ENCODE data around the gene SLC5A5.

SLC5A5 gene

GRCh38 chr19:17863520-17864182, 8.1 kb upstream of the SLC5A5 start:
- H3K36me3 ChIP-seq (ENCODE audit: insufficient read depth, low read length): peaks cover 17% of the 10 kb centered on the region; the same call in 1 of the 2 replicates
- no peak overlapping the region for H3K27ac ChIP-seq (ENCODE audit: low read depth, low read length)
- H3K4me3 ChIP-seq (ENCODE audit: low read depth, low read length): no peak overlapping the region
- H3K4me1 ChIP-seq (ENCODE audit: control insufficient read depth, insufficient read depth, low read length, unreplicated experiment): peaks cover 7% of the 10 kb centered on the region
- H3K27me3 ChIP-seq (ENCODE audit: insufficient read depth, low read length): no peaks in the 10 kb centered on the region
- H3K79me2 ChIP-seq (ENCODE audit: control insufficient read depth, insufficient read depth, low read length, unreplicated experiment): peaks cover 33% of the 10 kb centered on the region
- no peak overlapping the region for H2AFZ ChIP-seq (ENCODE audit: low read length, unreplicated experiment)

GRCh38 chr19:17865364-17866311, 6.1 kb upstream of the SLC5A5 start:
- Histone ChIP-seq H3K79me2 (ENCODE audit: control insufficient read depth, insufficient read depth, low read length, unreplicated experiment) (peaks cover 24% of the 10 kb centered on the region), H3K36me3 (ENCODE audit: insufficient read depth, low read length) (peaks cover 16% of the 10 kb centered on the region; the same call in 1 of the 2 replicates), H2AFZ (ENCODE audit: low read length, unreplicated experiment) (no peak overlapping the region), H3K4me3 (ENCODE audit: low read depth, low read length) (no peak overlapping the region), H3K4me1 (ENCODE audit: control insufficient read depth, insufficient read depth, low read length, unreplicated experiment) (peaks cover 7% of the 10 kb centered on the region), H3K27ac (ENCODE audit: low read depth, low read length) (no peak overlapping the region), H3K27me3 (ENCODE audit: insufficient read depth, low read length) (peaks cover 11% of the 10 kb centered on the region; the same call in 1 of the 2 replicates)

GRCh38 chr19:17866312-17866963, 5.3 kb upstream of the SLC5A5 start:
- H3K27ac ChIP-seq (ENCODE audit: low read depth, low read length): no peak overlapping the region
- peaks cover 19% of the 10 kb centered on the region; the same call in 1 of the 2 replicates for H3K27me3 ChIP-seq (ENCODE audit: insufficient read depth, low read length)
- H3K36me3 ChIP-seq (ENCODE audit: insufficient read depth, low read length): peaks cover 12% of the 10 kb centered on the region; the same call in 1 of the 2 replicates
- H2AFZ ChIP-seq (ENCODE audit: low read length, unreplicated experiment): no peak overlapping the region
- no peak overlapping the region for H3K4me3 ChIP-seq (ENCODE audit: low read depth, low read length)
- peaks cover 5% of the 10 kb centered on the region for H3K4me1 ChIP-seq (ENCODE audit: control insufficient read depth, insufficient read depth, low read length, unreplicated experiment)
- peaks cover 16% of the 10 kb centered on the region for H3K79me2 ChIP-seq (ENCODE audit: control insufficient read depth, insufficient read depth, low read length, unreplicated experiment)

GRCh38 chr19:17866964-17867486, 4.7 kb upstream of the SLC5A5 start:
- Histone ChIP-seq H3K79me2 (ENCODE audit: control insufficient read depth, insufficient read depth, low read length, unreplicated experiment) (peaks cover 10% of the 10 kb centered on the region), H3K27ac (ENCODE audit: low read depth, low read length) (no peak overlapping the region), H3K27me3 (ENCODE audit: insufficient read depth, low read length) (peaks cover 24% of the 10 kb centered on the region; the same call in 1 of the 2 replicates), H3K36me3 (ENCODE audit: insufficient read depth, low read length) (peaks cover 7% of the 10 kb centered on the region; the same call in 1 of the 2 replicates), H2AFZ (ENCODE audit: low read length, unreplicated experiment) (no peak overlapping the region), H3K4me1 (ENCODE audit: control insufficient read depth, insufficient read depth, low read length, unreplicated experiment) (no peaks in the 10 kb centered on the region), H3K4me3 (ENCODE audit: low read depth, low read length) (no peak overlapping the region)

GRCh38 chr19:17868669-17869068, 3.1 kb upstream of the SLC5A5 start:
- Histone ChIP-seq H3K79me2 (ENCODE audit: control insufficient read depth, insufficient read depth, low read length, unreplicated experiment) (no peaks in the 10 kb centered on the region), H2AFZ (ENCODE audit: low read length, unreplicated experiment) (no peak overlapping the region), H3K4me1 (ENCODE audit: control insufficient read depth, insufficient read depth, low read length, unreplicated experiment) (no peaks in the 10 kb centered on the region), H3K4me3 (ENCODE audit: low read depth, low read length) (no peak overlapping the region), H3K27me3 (ENCODE audit: insufficient read depth, low read length) (peaks cover 38% of the 10 kb centered on the region), H3K36me3 (ENCODE audit: insufficient read depth, low read length) (no peaks in the 10 kb centered on the region), H3K27ac (ENCODE audit: low read depth, low read length) (no peak overlapping the region)

GRCh38 chr19:17869114-17869608, 2.6 kb upstream of the SLC5A5 start:
- H3K27me3 ChIP-seq (ENCODE audit: insufficient read depth, low read length): peaks cover 41% of the 10 kb centered on the region
- H2AFZ ChIP-seq (ENCODE audit: low read length, unreplicated experiment): no peak overlapping the region
- H3K4me1 ChIP-seq (ENCODE audit: control insufficient read depth, insufficient read depth, low read length, unreplicated experiment): no peaks in the 10 kb centered on the region
- H3K36me3 ChIP-seq (ENCODE audit: insufficient read depth, low read length): no peaks in the 10 kb centered on the region
- no peaks in the 10 kb centered on the region for H3K79me2 ChIP-seq (ENCODE audit: control insufficient read depth, insufficient read depth, low read length, unreplicated experiment)
- H3K27ac ChIP-seq (ENCODE audit: low read depth, low read length): no peak overlapping the region
- no peak overlapping the region for H3K4me3 ChIP-seq (ENCODE audit: low read depth, low read length)

- Histone ChIP-seq H3K27ac (ENCODE audit: low read depth, low read length) (no peak overlapping the region), H3K27me3 (ENCODE audit: insufficient read depth, low read length) (peaks cover 44% of the 10 kb centered on the region), H3K36me3 (ENCODE audit: insufficient read depth, low read length) (no peaks in the 10 kb centered on the region), H3K79me2 (ENCODE audit: control insufficient read depth, insufficient read depth, low read length, unreplicated experiment) (no peaks in the 10 kb centered on the region), H3K4me1 (ENCODE audit: control insufficient read depth, insufficient read depth, low read length, unreplicated experiment) (no peaks in the 10 kb centered on the region), H3K4me3 (ENCODE audit: low read depth, low read length) (no peak overlapping the region), H2AFZ (ENCODE audit: low read length, unreplicated experiment) (no peak overlapping the region)
Observed at GRCh38 chr19:17871032-17871877, 490 bp upstream of the SLC5A5 start.

- Histone ChIP-seq H3K79me2 (ENCODE audit: control insufficient read depth, insufficient read depth, low read length, unreplicated experiment) (no peaks in the 10 kb centered on the region), H3K4me3 (ENCODE audit: low read depth, low read length) (no peak overlapping the region), H3K4me1 (ENCODE audit: control insufficient read depth, insufficient read depth, low read length, unreplicated experiment) (no peaks in the 10 kb centered on the region), H3K27me3 (ENCODE audit: insufficient read depth, low read length) (peaks cover 44% of the 10 kb centered on the region), H3K27ac (ENCODE audit: low read depth, low read length) (no peak overlapping the region), H3K36me3 (ENCODE audit: insufficient read depth, low read length) (no peaks in the 10 kb centered on the region), H2AFZ (ENCODE audit: low read length, unreplicated experiment) (no peak overlapping the region)
Observed at GRCh38 chr19:17872251-17873001, 681 bp downstream of the SLC5A5 start.
